ENCODE results near the gene SIGLEC7.

SIGLEC7 gene

GRCh38 chr19:51142119-51142518 is at the start of gene SIGLEC7:
SIGLEC7 (plus strand) TSS chr19:51142301; CDS start chr19:51142370, 69 bp downstream.
- TF ChIP-seq CTCF (IDR thresholded peaks at IDR 0.05; ENCODE audit: borderline replicate concordance, insufficient read depth, low read depth, low read length), result no peak
- H3K4me3 ChIP-seq (ENCODE audit: low read depth, low read length), result no peak within 1 kb of the TSS

GRCh38 chr19:51093101-51093500 is 49.0 kb upstream of the SIGLEC7 start:
- no peak for TF ChIP-seq CTCF (IDR thresholded peaks at IDR 0.05; ENCODE audit: borderline replicate concordance, insufficient read depth, low read depth, low read length)
- no peak overlapping the region for H3K4me3 ChIP-seq (ENCODE audit: low read depth, low read length)

GRCh38 chr19:51093510-51094345 is 48.4 kb upstream of the SIGLEC7 start:
- no peak overlapping the region for H3K4me3 ChIP-seq (ENCODE audit: low read depth, low read length)
- no peak for TF ChIP-seq CTCF (IDR thresholded peaks at IDR 0.05; ENCODE audit: borderline replicate concordance, insufficient read depth, low read depth, low read length)

GRCh38 chr19:51094696-51095279 is 47.3 kb upstream of the SIGLEC7 start:
- TF ChIP-seq CTCF (IDR thresholded peaks at IDR 0.05; ENCODE audit: borderline replicate concordance, insufficient read depth, low read depth, low read length), result peak; percentile 76
- H3K4me3 ChIP-seq (ENCODE audit: low read depth, low read length), result no peak overlapping the region

- H3K4me3 ChIP-seq (ENCODE audit: low read depth, low read length), result no peak overlapping the region
- peak; percentile 10; the same call in 1 of the 2 replicates for TF ChIP-seq CTCF (IDR thresholded peaks at IDR 0.05; ENCODE audit: borderline replicate concordance, insufficient read depth, low read depth, low read length)
Measured at GRCh38 chr19:51096473-51097165, 45.5 kb upstream of the SIGLEC7 start.

- no peak overlapping the region for H3K4me3 ChIP-seq (ENCODE audit: low read depth, low read length)
- peak; percentile 68; the same call in 1 of the 2 replicates for TF ChIP-seq CTCF (IDR thresholded peaks at IDR 0.05; ENCODE audit: borderline replicate concordance, insufficient read depth, low read depth, low read length)
Measured at GRCh38 chr19:51097166-51097738, 44.8 kb upstream of the SIGLEC7 start.
